ENCODE data around the gene ANKS1A.

DNA sequence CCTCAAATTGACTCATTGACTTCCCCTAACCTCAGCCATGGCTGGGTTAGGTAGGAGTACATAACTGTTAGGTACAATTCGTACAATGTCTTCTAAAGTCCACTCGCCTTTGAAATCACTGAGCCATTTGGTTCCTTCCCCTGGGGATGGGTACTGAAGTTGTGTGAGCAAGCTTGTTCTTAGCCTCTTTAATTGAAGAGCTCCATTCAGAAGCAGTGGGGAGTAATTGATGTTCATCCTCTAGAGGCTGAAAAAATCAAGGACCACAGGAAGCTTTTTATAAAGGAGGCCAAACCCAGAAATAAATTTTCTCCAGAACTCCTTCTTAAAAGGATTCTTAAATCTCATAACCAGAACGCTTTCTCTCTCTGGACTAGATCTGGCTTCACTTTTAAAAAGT lies 60.6 kb downstream of the ANKS1A start:
- TF ChIP-seq GATA2 (IDR thresholded peaks at IDR 0.05; ENCODE audit: low read depth, low read length) (no peak), GATA3 (IDR thresholded peaks at IDR 0.05; ENCODE audit: low read depth, low read length) (no peak)
